WTC11 (cell line): ENCODE data around the gene CCS. TPM values are rescaled to one million over a fixed set of nuclear protein-coding genes. Genes with fewer than 3 reads are reported as not detected.

ENCODE experiments used
- ATAC-seq: fragments of 200-7000 bp; cut with Tn5 transposase; 2 replicates; pipeline ENCODE4 v1.10.0; 2021; ENCODE audit warnings: mild to moderate bottlenecking, moderate library complexity
- CTCF ChIA-PET: fragments of 300-600 bp; sonication (Branson Sonifier 250); formaldehyde crosslinking; loops from one replicate; lab custom pipeline; 2021; ENCODE audit warnings: antibody characterized with exemption; lab: Charles Lee
- POLR2A ChIA-PET: fragments of 350-600 bp; sonication (Branson Sonifier 250); formaldehyde crosslinking; loops from one replicate; lab custom pipeline; 2021; ENCODE audit warnings: antibody characterized with exemption; lab: Charles Lee
- DNase-seq: peaks from one replicate; pipeline ENCODE4 v3.0.0; 2021; ENCODE audit warnings: low spot score
- H3K27ac Mint-ChIP-seq: 2 replicates; pipeline ENCODE4 v1.8.0; 2021; ENCODE audit warnings: mixed read lengths
- H3K27me3 Mint-ChIP-seq: 2 replicates; pipeline ENCODE4 v1.8.0; 2021; ENCODE audit warnings: low read depth, mild to moderate bottlenecking, moderate library complexity, mixed read lengths
- H3K36me3 Mint-ChIP-seq: 2 replicates; pipeline ENCODE4 v1.8.0; 2021; ENCODE audit warnings: mixed read lengths
- H3K4me1 Mint-ChIP-seq: 2 replicates; pipeline ENCODE4 v1.8.0; 2022; ENCODE audit warnings: mixed read lengths
- H3K4me3 Mint-ChIP-seq: 2 replicates; pipeline ENCODE4 v1.8.0; 2021; ENCODE audit warnings: mild to moderate bottlenecking, moderate library complexity, mixed read lengths
- H3K9me3 Mint-ChIP-seq: 2 replicates; pipeline ENCODE4 v1.8.0; 2021; ENCODE audit warnings: mixed read lengths
- ARID4B ChIP-seq: sonication (generic); formaldehyde crosslinking; IDR thresholded peaks from 2 replicates; pipeline ENCODE4 v1.8.0; 2023; ENCODE audit warnings: missing genetic modification reagents, mild to moderate bottlenecking, borderline replicate concordance
- ATF6 ChIP-seq: sonication (generic); formaldehyde crosslinking; IDR thresholded peaks from 2 replicates; pipeline ENCODE4 v1.8.1; 2023; ENCODE audit warnings: mild to moderate bottlenecking, missing genetic modification reagents
- CREB1 ChIP-seq: sonication (generic); formaldehyde crosslinking; IDR thresholded peaks from 2 replicates; pipeline ENCODE4 v1.8.0; 2023; ENCODE audit warnings: mild to moderate bottlenecking, missing genetic modification reagents
- E2F5 ChIP-seq: sonication (generic); formaldehyde crosslinking; IDR thresholded peaks from 2 replicates; pipeline ENCODE4 v1.8.1; 2022; ENCODE audit warnings: mild to moderate bottlenecking, moderate library complexity, missing genetic modification reagents
- FOXJ3 ChIP-seq: sonication (generic); formaldehyde crosslinking; IDR thresholded peaks from 2 replicates; pipeline ENCODE4 v1.9.0; 2021; ENCODE audit warnings: missing genetic modification reagents, mild to moderate bottlenecking, borderline replicate concordance
- FOXP1 ChIP-seq: sonication (generic); formaldehyde crosslinking; IDR thresholded peaks from 2 replicates; pipeline ENCODE4 v1.8.0; 2022; ENCODE audit warnings: missing genetic modification reagents, mild to moderate bottlenecking, moderate library complexity, borderline replicate concordance
- GABPB1 ChIP-seq: sonication (generic); formaldehyde crosslinking; IDR thresholded peaks from 2 replicates; pipeline ENCODE4 v1.8.1; 2023; ENCODE audit warnings: mild to moderate bottlenecking, missing genetic modification reagents
- HMGA2 ChIP-seq: fragments of 250-450 bp; sonication (Bioruptor Pico); IDR thresholded peaks from 2 replicates; pipeline ENCODE4 v1.4.0; 2021; ENCODE audit warnings: mild to moderate bottlenecking, moderate library complexity
- IRF2 ChIP-seq: sonication (generic); formaldehyde crosslinking; IDR thresholded peaks from 2 replicates; pipeline ENCODE4 v1.8.0; 2022; ENCODE audit warnings: low read depth, missing genetic modification reagents, borderline replicate concordance
- MYBL2 ChIP-seq: sonication (generic); formaldehyde crosslinking; IDR thresholded peaks from 2 replicates; pipeline ENCODE4 v1.8.1; 2023; ENCODE audit warnings: mild to moderate bottlenecking, moderate library complexity, missing genetic modification reagents
- NFE2L1 ChIP-seq: sonication (generic); formaldehyde crosslinking; IDR thresholded peaks from 2 replicates; pipeline ENCODE4 v1.8.1; 2023; ENCODE audit warnings: missing genetic modification reagents
- NFYB ChIP-seq: sonication (generic); formaldehyde crosslinking; conservative IDR thresholded peaks from 2 replicates; pipeline ENCODE4 v1.8.0; 2022; ENCODE audit warnings: low read depth, missing genetic modification reagents
- SMAD4 ChIP-seq: sonication (generic); formaldehyde crosslinking; IDR thresholded peaks from 2 replicates; pipeline ENCODE4 v1.8.0; 2022; ENCODE audit warnings: mild to moderate bottlenecking, missing genetic modification reagents
- TCF7 ChIP-seq: sonication (generic); formaldehyde crosslinking; IDR thresholded peaks from 2 replicates; pipeline ENCODE4 v1.8.0; 2022; ENCODE audit warnings: mild to moderate bottlenecking, low read depth, missing genetic modification reagents, moderate library complexity
- TP53 ChIP-seq: sonication (generic); formaldehyde crosslinking; IDR thresholded peaks from 2 replicates; pipeline ENCODE4 v1.8.1; 2023; ENCODE audit warnings: mild to moderate bottlenecking, missing genetic modification reagents
- ZNF396 ChIP-seq: fragments of 250-450 bp; sonication (Bioruptor Pico); IDR thresholded peaks from 2 replicates; pipeline ENCODE4 v1.8.0; 2021; ENCODE audit warnings: mild to moderate bottlenecking, moderate library complexity, borderline replicate concordance
- total RNA-seq: library from RNA; stranded (reverse); gene quantifications from 3 replicates; pipeline ENCODE4 v1.2.3, GENCODE V29; 2021
- TF ChIP-seq, protein P1 (sequence below): fragments of 200-600 bp; IDR thresholded peaks from 2 replicates; pipeline ENCODE4 v1.8.0; 2022; ENCODE audit warnings: antibody characterized with exemption

The CCS gene
- total RNA-seq, 1 experiment from 2014 or later = 35.9 TPM

GRCh38 chr11:66563832-66564231 is 29.2 kb upstream of the CCS start:
- POLR2A ChIA-PET = interaction anchor here (1.9 kb wide), 1 partner anchor 17 kb away, joined by 6 read pairs; the partner anchor contains the start of gene ACTN3
- CTCF ChIA-PET = interaction anchor here (1.1 to 1.8 kb wide), 2 partner anchors 69 to 73 kb away, joined by 3 to 5 read pairs; no protein-coding TSS in a partner anchor
- no peak overlapping the region for H3K27ac Mint-ChIP-seq
- H3K27me3 Mint-ChIP-seq = peaks cover 17% of the 10 kb centered on the region
- H3K4me3 Mint-ChIP-seq = no peak overlapping the region
- no peak for DNase-seq
- TF ChIP-seq HMGA2 (CRISPR knock-in tag) (no peak), TP53 (CRISPR knock-in tag) (no peak), ZNF396 (CRISPR knock-in tag) (no peak), IRF2 (no peak), FOXJ3 (CRISPR knock-in tag) (no peak), GABPB1 (CRISPR knock-in tag) (no peak), NFE2L1 (CRISPR knock-in tag) (no peak), TCF7 (CRISPR knock-in tag) (no peak), CREB1 (no peak)
- TF ChIP-seq, protein P1, sequence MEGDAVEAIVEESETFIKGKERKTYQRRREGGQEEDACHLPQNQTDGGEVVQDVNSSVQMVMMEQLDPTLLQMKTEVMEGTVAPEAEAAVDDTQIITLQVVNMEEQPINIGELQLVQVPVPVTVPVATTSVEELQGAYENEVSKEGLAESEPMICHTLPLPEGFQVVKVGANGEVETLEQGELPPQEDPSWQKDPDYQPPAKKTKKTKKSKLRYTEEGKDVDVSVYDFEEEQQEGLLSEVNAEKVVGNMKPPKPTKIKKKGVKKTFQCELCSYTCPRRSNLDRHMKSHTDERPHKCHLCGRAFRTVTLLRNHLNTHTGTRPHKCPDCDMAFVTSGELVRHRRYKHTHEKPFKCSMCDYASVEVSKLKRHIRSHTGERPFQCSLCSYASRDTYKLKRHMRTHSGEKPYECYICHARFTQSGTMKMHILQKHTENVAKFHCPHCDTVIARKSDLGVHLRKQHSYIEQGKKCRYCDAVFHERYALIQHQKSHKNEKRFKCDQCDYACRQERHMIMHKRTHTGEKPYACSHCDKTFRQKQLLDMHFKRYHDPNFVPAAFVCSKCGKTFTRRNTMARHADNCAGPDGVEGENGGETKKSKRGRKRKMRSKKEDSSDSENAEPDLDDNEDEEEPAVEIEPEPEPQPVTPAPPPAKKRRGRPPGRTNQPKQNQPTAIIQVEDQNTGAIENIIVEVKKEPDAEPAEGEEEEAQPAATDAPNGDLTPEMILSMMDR = no peak
- no peaks in the 10 kb centered on the region for H3K9me3 Mint-ChIP-seq
- ATAC-seq = no peak
- H3K4me1 Mint-ChIP-seq = peaks cover under 1% of the 10 kb centered on the region; the same call in 1 of the 2 replicates
- peaks cover 14% of the 10 kb centered on the region for H3K36me3 Mint-ChIP-seq

GRCh38 chr11:66564538-66564937 is 28.4 kb upstream of the CCS start:
- no peak for TF ChIP-seq ATF6
- TF ChIP-seq SMAD4 (CRISPR knock-in tag) = no peak
- TF ChIP-seq FOXP1 = no peak
- no peak for TF ChIP-seq NFYB (CRISPR knock-in tag)
- no peak for TF ChIP-seq E2F5 (CRISPR knock-in tag)
- TF ChIP-seq ARID4B (CRISPR knock-in tag) = no peak
- TF ChIP-seq MYBL2 (CRISPR knock-in tag) = no peak
- DNase-seq (no peak), ATAC-seq (no peak)
- ChIA-PET POLR2A (no interaction called here), CTCF (no interaction called here)
- Mint-ChIP-seq H3K27me3 (peaks cover 15% of the 10 kb centered on the region), H3K27ac (no peak overlapping the region), H3K36me3 (peaks cover 14% of the 10 kb centered on the region), H3K4me3 (no peak overlapping the region), H3K4me1 (peaks cover 5% of the 10 kb centered on the region), H3K9me3 (no peaks in the 10 kb centered on the region)
